Superior temporal gyrus (tissue), 1 donor: ENCODE measurements around the gene ERC2.
A peak's percentile ranks its signal among the peaks of the same experiment; 100 is the strongest.

Experiments used
- DNase-seq: peaks from one replicate; pipeline ENCODE4 v3.0.0-alpha.2; 2016; ENCODE audit errors: extremely low spot score

Gene ERC2

GRCh38 chr3:55620351-55621025 lies 847.8 kb downstream of the ERC2 start:
- DNase-seq = no peak

DNA sequence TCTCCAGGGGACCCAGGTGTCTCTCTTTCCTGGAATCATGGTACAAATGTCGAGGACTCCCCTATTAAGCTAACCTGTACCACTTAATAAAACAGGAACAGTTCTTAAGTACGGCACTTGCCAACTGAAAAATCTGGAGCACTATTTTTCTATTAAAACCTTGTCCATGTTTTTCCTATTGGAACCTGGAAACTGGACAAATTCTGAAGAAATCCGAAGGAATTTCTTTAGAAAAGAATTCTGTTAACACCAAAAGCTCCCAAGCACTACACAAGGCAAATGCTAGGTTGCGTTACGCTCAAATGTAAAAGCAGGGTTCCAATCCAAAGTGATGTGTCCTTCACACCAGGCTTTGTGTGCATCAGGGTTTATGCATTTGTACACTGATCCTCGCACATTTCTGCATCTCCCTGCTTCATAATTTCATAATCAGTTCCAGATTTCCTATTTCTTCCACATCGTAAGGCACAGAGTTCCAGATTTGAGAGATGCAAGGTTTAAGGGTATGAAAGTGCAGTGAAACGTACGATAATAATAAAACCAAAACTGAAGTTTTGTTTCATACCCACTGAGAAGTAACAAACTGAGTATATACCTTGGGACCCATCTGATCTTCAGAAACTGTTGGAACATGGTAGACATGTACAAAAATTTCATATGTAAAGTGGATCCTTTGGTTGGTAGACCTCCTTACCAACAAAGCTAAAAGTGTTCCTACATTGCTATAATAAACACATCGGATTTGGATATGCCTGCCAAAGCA lies 849.0 kb downstream of the ERC2 start:
- DNase-seq = no peak

DNA sequence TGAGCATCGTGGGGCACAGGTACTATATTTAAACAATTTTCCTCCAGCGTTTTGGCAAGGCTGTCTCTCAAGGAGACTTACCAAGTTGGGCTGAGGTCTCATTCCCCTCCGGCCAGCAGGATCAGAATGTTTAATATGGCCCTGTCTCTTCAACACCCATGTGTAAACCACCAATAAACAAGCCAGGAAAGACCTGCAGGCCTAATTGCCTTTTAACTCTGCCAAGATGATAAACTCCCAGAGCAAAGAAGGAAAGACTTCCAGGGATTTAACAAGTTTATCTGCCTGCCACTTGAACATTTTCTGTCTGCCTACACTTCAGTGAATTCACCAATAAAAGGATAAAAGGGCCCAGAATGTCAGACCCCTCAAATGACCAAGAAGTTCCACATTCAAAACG lies 850.9 kb downstream of the ERC2 start:
- no peak for DNase-seq

GRCh38 chr3:55616803-55617202 lies 851.5 kb downstream of the ERC2 start:
- DNase-seq = no peak

GRCh38 chr3:55615694-55616295 lies 852.5 kb downstream of the ERC2 start:
- no peak for DNase-seq

- DNase-seq = no peak
These were observed 853.1 kb downstream of the ERC2 start for GRCh38 chr3:55615039-55615693.

- no peak for DNase-seq
These were observed 857.1 kb downstream of the ERC2 start for GRCh38 chr3:55611121-55611520.

GRCh38 chr3:55609230-55609827 lies 858.9 kb downstream of the ERC2 start:
- no peak for DNase-seq

DNA sequence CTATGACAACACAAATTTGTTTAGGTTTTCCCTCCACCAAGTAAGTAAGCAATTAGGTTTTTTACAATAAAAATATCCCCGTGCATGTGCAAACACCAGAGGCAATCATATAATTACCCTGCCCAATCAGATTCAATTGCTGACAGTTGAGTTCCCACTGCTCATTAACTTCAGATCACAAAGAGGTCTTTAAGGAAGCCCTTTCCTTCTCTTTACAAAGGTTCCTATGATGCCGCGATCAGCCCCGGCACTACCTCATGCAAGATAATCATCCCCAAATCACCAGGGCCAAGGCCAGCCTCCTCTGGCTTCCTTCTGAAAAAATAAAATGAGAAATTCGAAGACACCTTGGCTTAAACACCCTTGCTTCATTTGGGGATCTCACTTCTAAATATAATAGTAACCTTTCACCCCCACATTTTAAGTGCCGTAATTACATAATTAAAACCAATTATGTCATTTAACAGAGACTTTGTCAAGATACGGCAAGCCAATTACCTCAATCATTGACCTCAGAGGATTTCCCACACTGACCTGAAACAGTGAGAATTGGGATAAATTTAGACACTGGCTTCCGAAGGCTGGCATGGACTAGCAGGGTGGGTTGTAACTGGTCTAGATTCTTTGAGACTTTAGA lies 859.8 kb downstream of the ERC2 start:
- no peak for DNase-seq

DNA sequence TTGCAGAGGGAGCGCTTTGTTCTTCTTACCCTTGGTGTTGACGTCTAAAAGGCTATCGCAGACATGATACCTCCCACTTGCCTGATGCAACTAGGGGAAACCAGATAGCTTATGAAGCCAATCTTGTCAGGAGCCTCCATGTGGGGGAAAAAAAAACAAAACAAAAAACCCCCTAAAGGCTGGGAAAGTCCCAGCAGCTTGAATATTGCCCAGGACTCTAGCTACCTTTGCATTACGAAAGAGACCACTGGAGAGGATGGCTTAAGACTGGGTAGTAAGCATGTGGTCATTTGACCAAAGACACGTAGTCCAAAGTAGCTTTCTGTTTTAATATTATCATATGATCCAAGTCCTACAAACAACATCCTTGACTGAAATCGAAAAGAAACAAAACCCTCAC lies 860.4 kb downstream of the ERC2 start:
- no peak for DNase-seq

DNA sequence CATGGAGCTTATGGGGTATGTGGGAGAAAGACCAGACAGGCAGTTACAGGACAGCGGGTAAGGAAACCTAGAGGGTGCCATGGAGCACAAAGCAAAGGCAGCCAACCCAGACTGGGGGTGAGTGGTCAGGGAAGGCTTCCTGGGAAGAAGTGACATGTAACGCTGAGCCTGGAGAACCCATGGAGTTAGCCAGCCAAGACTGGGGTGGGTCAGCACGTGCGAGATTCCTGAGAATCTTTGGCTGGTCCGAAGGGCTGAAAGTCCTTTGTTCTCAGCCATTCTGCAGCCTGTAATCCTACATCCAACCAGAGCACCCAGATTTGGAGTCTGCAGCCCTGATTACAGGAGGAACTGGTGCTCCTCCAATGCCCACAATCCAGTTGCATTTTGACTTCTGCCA lies 861.1 kb downstream of the ERC2 start:
- no peak for DNase-seq

DNA sequence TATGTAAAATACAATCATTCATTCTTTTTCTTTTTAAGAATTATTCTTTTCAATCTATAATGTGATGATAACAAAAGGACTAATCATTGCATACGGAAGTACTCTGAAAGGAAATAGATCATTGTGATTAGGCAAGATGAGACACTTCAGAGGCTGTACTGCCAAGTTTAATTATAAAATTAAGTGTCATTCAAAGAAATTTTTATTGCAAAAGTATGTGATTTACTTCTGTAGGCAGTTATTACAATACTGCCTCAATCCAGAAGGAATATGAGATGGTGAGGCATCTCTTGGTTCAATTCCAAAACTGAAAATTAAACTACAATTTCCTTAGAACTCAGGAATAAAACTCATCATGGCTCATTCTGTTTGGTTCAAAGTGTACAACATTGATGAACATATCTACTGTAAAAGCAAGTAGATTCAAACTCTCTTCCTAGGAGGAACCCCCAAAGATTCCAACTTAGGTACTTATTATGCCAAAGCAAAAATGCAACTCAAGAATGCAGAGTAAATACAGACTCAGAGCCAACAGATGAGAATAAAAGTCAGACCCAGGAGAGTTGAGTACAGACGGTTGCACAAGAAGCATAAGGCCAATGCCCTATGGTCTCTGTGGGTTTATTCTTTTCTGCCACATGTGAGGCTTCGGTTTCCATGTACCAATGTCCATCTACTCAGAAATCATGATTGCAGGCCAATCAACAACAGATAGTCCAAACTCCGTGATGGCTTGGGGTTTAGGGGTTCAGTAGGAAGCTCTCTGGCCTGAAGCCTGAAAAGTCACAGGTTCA lies 862.6 kb downstream of the ERC2 start:
- DNase-seq = no peak

DNA sequence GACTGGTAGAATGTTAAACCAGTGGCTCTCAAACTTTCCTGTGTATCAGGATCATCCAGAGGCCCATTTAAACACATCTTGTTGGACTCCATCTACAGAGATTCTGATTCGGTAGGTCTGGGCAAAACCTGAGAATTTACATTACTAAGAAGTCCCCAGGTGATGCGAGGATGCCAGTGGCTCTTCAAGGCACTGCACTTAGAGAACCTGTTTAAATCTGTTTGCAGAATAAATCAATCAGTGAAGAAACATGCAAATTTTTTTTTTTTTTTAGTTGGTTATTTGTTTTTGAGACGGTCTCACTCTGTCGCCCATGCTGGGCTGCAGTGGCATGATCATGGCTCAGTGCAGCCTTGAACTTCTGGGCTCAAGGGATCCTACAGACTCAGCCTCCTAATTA lies 863.4 kb downstream of the ERC2 start:
- no peak for DNase-seq

DNA sequence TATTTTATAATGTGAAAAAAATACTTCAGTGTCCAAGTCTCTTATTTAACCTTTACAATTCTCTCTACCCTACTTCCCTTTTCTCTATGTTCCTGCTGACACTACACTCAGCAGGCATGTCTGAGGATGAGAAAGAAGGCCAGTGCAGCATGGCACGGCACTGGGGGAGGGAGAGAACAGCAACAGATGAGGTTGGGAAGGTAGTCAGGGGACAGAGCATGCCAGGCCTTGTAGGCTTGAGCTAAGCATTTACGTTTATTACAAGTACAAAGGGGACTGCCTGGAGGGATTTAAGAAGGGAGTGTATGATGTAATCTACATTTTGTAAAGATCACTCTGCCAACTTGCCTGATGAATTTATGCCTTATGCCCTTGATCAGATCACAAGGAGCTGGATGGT lies 863.9 kb downstream of the ERC2 start:
- no peak for DNase-seq

GRCh38 chr3:55601366-55602080 lies 866.7 kb downstream of the ERC2 start:
- DNase-seq = no peak

- no peak for DNase-seq
These were observed 870.0 kb downstream of the ERC2 start for GRCh38 chr3:55598224-55598623.

DNA sequence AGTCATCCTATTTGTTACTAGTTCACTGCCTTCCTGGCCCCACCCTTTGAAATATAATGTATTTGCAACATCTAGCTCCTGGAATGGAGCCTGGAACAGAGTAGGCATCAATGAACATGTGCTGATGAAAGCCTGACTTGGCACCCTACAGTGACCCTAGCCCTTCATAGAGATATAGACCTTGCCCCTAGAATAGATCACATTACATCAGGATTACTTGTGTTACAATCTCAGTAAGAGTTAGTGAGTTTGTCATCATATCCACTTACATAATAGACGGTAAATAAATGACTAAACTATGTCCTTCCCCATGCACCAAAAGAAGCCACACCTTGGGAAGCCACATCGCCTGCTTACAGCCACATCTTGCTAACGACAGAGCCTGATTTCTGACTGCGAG lies 870.6 kb downstream of the ERC2 start:
- no peak for DNase-seq

GRCh38 chr3:55596212-55596611 lies 872.1 kb downstream of the ERC2 start:
- no peak for DNase-seq

DNA sequence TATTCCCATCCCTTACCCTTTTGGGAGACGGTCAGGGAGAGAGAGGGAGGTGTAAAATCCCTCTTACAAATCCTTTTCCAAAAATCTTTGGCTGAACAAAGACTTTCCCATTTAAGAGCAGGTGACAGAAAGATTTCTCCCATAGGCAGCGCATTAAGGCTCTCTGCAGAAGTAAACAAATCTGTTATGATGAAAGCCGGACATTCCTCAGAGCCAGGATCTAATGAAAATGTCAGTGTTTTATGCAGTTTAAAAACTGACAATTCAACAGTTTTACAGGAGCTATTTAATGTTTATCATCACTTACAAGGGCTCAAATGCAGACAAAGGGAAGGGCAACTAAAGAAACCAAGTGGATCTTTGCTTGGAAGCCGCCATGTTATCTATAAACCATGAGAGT lies 872.8 kb downstream of the ERC2 start:
- no peak for DNase-seq

- DNase-seq = peak; percentile 53
These were observed 875.7 kb downstream of the ERC2 start for GRCh38 chr3:55592572-55592971.
